HepG2 (cell line): Measurements from ENCODE around the gene NHP2. TPM values are rescaled to one million over a fixed set of nuclear protein-coding genes. Genes with fewer than 3 reads are reported as not detected.
A peak's percentile ranks its signal among the peaks of the same experiment; 100 is the strongest.
"Not testable (repeated sequence)": the region's sequence is repeated elsewhere in the genome, so short reads cannot be mapped to it uniquely, and the experiment has no call there.

ENCODE experiments used
- ATAC-seq: fragments of 200-7000 bp; cut with Tn5 transposase; 3 replicates; pipeline ENCODE4 v1.9.1; 2020; ENCODE audit warnings: mild to moderate bottlenecking, moderate library complexity
- BruUV-seq: library from RNA; stranded (reverse); fragments of 400-500 nt; replicated peaks from 2 replicates; lab custom pipeline; 2021; lab: Mats Ljungman, UMichigan
- CTCF ChIA-PET: fragments of 300-600 bp; formaldehyde crosslinking; extraction: SDS; loops from one replicate; lab custom pipeline; 2021; ENCODE audit warnings: low total read pairs, inconsistent platforms, low intra/inter-chr PET ratio; lab: Yijun Ruan, JAX
- POLR2A ChIA-PET: fragments of 350-600 bp; sonication (Branson Sonifier 250); formaldehyde crosslinking; loops from one replicate; lab custom pipeline; 2020; ENCODE audit warnings: antibody characterized with exemption, inconsistent platforms; lab: Yijun Ruan, JAX
- DNase-seq: peaks from one replicate; pipeline ENCODE4 v3.0.0-alpha.2; 2015; ENCODE audit warnings: low spot score
- FAIRE-seq: peaks from 3 replicates; lab custom pipeline; 2011; peaks lifted over from hg19 to GRCh38; lab: Jason Lieb, UNC
- H2AFZ ChIP-seq: one replicate; pipeline ENCODE4 v1.6.1; 2011; ENCODE audit warnings: low read length, inconsistent platforms
- H3K27ac ChIP-seq: fragments of 300-600 bp; 3 replicates; pipeline ENCODE4 v1.8.0; 2011; ENCODE audit warnings: mixed run types, mild to moderate bottlenecking, mixed read lengths, low read length, inconsistent platforms; ENCODE audit not compliant: insufficient read depth; ENCODE audit errors: extremely low read length
- H3K27me3 ChIP-seq, 2 experiments: fragments of 200-600 bp in 1 of 2; 2 replicates in 1 of 2; 3 replicates in 1 of 2; pipeline versions ENCODE4 v1.6.0 to v1.8.0; 2011; ENCODE audit warnings: low read length in 2 of 2, mild to moderate bottlenecking in 2 of 2, moderate library complexity in 2 of 2, inconsistent platforms in 1 of 2; ENCODE audit not compliant: insufficient read depth in 2 of 2, control insufficient read depth in 1 of 2
- H3K36me3 ChIP-seq, 2 experiments: fragments of 200-600 bp in 1 of 2; replicated peaks in 1 of 2; 2 replicates in 1 of 2; 3 replicates in 1 of 2; pipeline versions ENCODE4 v1.5.1 to v1.8.0; 2011; ENCODE audit warnings: low read length in 2 of 2, inconsistent platforms in 1 of 2; ENCODE audit not compliant: insufficient read depth in 2 of 2, control insufficient read depth in 1 of 2
- H3K4me1 ChIP-seq: 2 replicates; pipeline ENCODE4 v1.5.1; 2012; ENCODE audit warnings: low read length, inconsistent platforms; ENCODE audit not compliant: insufficient read depth
- H3K4me2 ChIP-seq: 2 replicates; pipeline ENCODE4 v1.6.0; 2011; ENCODE audit warnings: low read depth, low read length, inconsistent platforms
- H3K4me3 ChIP-seq, 3 experiments: fragments of 200-600 bp in 1 of 3; sonication (generic), shearing (Covaris generic) in 1 of 3; replicated peaks in 1 of 3; 2 replicates each; pipeline ENCODE4 v1.5.1; 2011 to 2016; ENCODE audit warnings: low read length in 3 of 3, inconsistent platforms in 2 of 3, low read depth in 2 of 3, mild to moderate bottlenecking in 2 of 3, control low read depth in 1 of 3, mixed read lengths in 1 of 3; ENCODE audit not compliant: insufficient read depth in 1 of 3
- H3K79me2 ChIP-seq: one replicate; pipeline ENCODE4 v1.6.1; 2011; ENCODE audit warnings: low read length, inconsistent platforms; ENCODE audit not compliant: insufficient read depth
- H3K9ac ChIP-seq: 2 replicates; pipeline ENCODE4 v1.6.0; 2011; ENCODE audit warnings: mild to moderate bottlenecking, low read depth, low read length, inconsistent platforms; ENCODE audit not compliant: insufficient read depth
- H3K9me3 ChIP-seq: 2 replicates; pipeline ENCODE4 v1.5.1; 2012; ENCODE audit warnings: mild to moderate bottlenecking, low read length
- H4K20me1 ChIP-seq: 2 replicates; pipeline ENCODE4 v1.6.0; 2011; ENCODE audit warnings: inconsistent platforms, mild to moderate bottlenecking, low read length, moderate library complexity; ENCODE audit not compliant: insufficient read depth
- BATF2 ChIP-seq: sonication (generic); formaldehyde crosslinking; IDR thresholded peaks from 2 replicates; pipeline ENCODE4 v1.8.0; 2022; ENCODE audit warnings: mild to moderate bottlenecking, missing genetic modification reagents, moderate library complexity
- BHLHE40 ChIP-seq: IDR thresholded peaks from 2 replicates; pipeline ENCODE4 v1.6.1; 2011; ENCODE audit warnings: low read length, improper control_type of control experiment
- GZF1 ChIP-seq: sonication (generic); formaldehyde crosslinking; IDR thresholded peaks from 2 replicates; pipeline ENCODE4 v1.5.1; 2020; ENCODE audit warnings: mild to moderate bottlenecking, missing genetic modification reagents
- RORA ChIP-seq: sonication (generic); formaldehyde crosslinking; IDR thresholded peaks from 2 replicates; pipeline ENCODE4 v1.5.0; 2020; ENCODE audit warnings: mild to moderate bottlenecking, missing genetic modification reagents, moderate library complexity
- SP5 ChIP-seq: IDR thresholded peaks from 2 replicates; pipeline ENCODE4 v1.6.1; 2016; ENCODE audit warnings: low read depth, borderline replicate concordance
- WGBS: methylation state at CpG from one replicate; pipeline ENCODE4 v1.1.6; 2017; ENCODE audit warnings: low lambda C conversion rate; 5-methylcytosine and 5-hydroxymethylcytosine counted together
- in situ Hi-C: cut with HindIII; loops from 2 replicates; pipeline ENCODE4 v1.10.0; 2017; ENCODE audit warnings: low pct_unique_long_range_greater_than_20kb; ENCODE audit not compliant: extremely low pct_ligation_motif_present
- intact Hi-C: fragments of 100-400 bp; cut with micrococcal nuclease; formaldehyde crosslinking; loops from one replicate; pipeline ENCODE4 v1.10.0; 2022; ENCODE audit not compliant: unreplicated experiment
- polyA plus RNA-seq, 8 experiments: library from polyadenylated mRNA; depleted of rRNA in 3 of 8; stranded (reverse) in 7 of 8; unstranded in 1 of 8; fragments of >200 nt; fragmentation: Illumina TruSeq in 4 of 8; extraction: Trizol in 4 of 8; gene quantifications; 2 replicates each; pipeline versions ENCODE4 v1.2.1 to v1.2.3, GENCODE V29; 2011 to 2016; ENCODE audit warnings: low read depth in 4 of 8, missing spikeins in 1 of 8, mixed read lengths in 1 of 8; ENCODE audit not compliant: insufficient read depth in 1 of 8
- total RNA-seq, 5 experiments: library from RNA; depleted of rRNA; stranded (reverse); fragments of >200 nt; fragmentation: Illumina TruSeq; extraction: Trizol; gene quantifications; 2 replicates each; pipeline ENCODE4 v1.2.3, GENCODE V29; 2016; ENCODE audit warnings: low read depth in 1 of 5

Gene NHP2
- total and polyA plus RNA-seq, 2 of the 13 experiments (the other 11 are each of a cell fraction or from before 2014, with no cell fraction given) = 56.2 to 96.1 TPM

GRCh38 chr5:178130234-178130575 is 23.5 kb downstream of the NHP2 start:
- WGBS = 0% methylated on average over 8 of the region's 11 CpGs
- intact Hi-C loops, H3K79me2 ChIP-seq, H3K9me3 ChIP-seq, H3K27me3 ChIP-seq, CTCF ChIA-PET, H3K36me3 ChIP-seq, ATAC-seq, in situ Hi-C loops, H4K20me1 ChIP-seq, DNase-seq: not testable (repeated sequence)
- H3K4me3 ChIP-seq = peak overlapping the region; percentile 84 to 97 (median 93)
- FAIRE-seq = peak; percentile 4
- H3K4me2 ChIP-seq = peak overlapping the region; percentile 79
- peaks cover 17% of the 10 kb centered on the region; the same call in 1 of the 2 replicates for H3K4me1 ChIP-seq
- peak overlapping the region; percentile 89 for H3K27ac ChIP-seq
- peak overlapping the region; percentile 49 for H2AFZ ChIP-seq
- peak overlapping the region; percentile 87 for H3K9ac ChIP-seq
- BruUV-seq = TSS peak; percentile 89
- POLR2A ChIA-PET = interaction anchor here (1.1 kb wide), 1 partner anchor 9 kb away, joined by 4 read pairs; no protein-coding TSS in a partner anchor
- TF ChIP-seq SP5 (CRISPR knock-in tag) (0 out of 2 replicates have a peak, but pooled peaks have one; percentile 18), BATF2 (CRISPR knock-in tag) (0 out of 2 replicates have a peak, but pooled peaks have one; percentile 11), RORA (CRISPR knock-in tag) (0 out of 2 replicates have a peak, but pooled peaks have one; percentile 16)

- POLR2A ChIA-PET = interaction anchor here (1.1 kb wide), 1 partner anchor 8 kb away, joined by 4 read pairs; no protein-coding TSS in a partner anchor
- H2AFZ ChIP-seq = no peak overlapping the region
- no TSS peak for BruUV-seq
- TF ChIP-seq BHLHE40 = no peak
- no peak for TF ChIP-seq GZF1 (CRISPR knock-in tag)
- ATAC-seq (no peak), FAIRE-seq (no peak), DNase-seq (no peak)
- H3K9ac ChIP-seq = no peak overlapping the region
- 88% methylated on average over 9 of the region's 9 CpGs for WGBS
- H3K36me3 ChIP-seq = 0 out of 5 replicates have a peak, but pooled peaks cover 0 to 3% of the 10 kb centered on the region in 2 experiments
- H3K4me3 ChIP-seq = no peak overlapping the region
- H3K27me3 ChIP-seq = peaks cover 0 to 12% of the 10 kb centered on the region in 2 experiments; a peak in 1 of 5 replicates
- intact Hi-C loops = no loop called here
- H3K79me2 ChIP-seq = peaks cover 9% of the 10 kb centered on the region
- H3K9me3 ChIP-seq = no peaks in the 10 kb centered on the region
- no peak overlapping the region for H3K4me2 ChIP-seq
- in situ Hi-C loops = no loop called here
- peaks cover 17% of the 10 kb centered on the region; the same call in 1 of the 2 replicates for H3K4me1 ChIP-seq
- CTCF ChIA-PET = no interaction called here
- H4K20me1 ChIP-seq = no peaks in the 10 kb centered on the region
- H3K27ac ChIP-seq = no peak overlapping the region
These were observed 24.4 kb downstream of the NHP2 start for GRCh38 chr5:178129296-178129695.

GRCh38 chr5:178127300-178128009 is 26.2 kb downstream of the NHP2 start:
- H3K4me2 ChIP-seq, H3K9me3 ChIP-seq, H3K27ac ChIP-seq, in situ Hi-C loops, DNase-seq, H4K20me1 ChIP-seq, FAIRE-seq, POLR2A ChIA-PET, CTCF ChIA-PET, intact Hi-C loops, H3K36me3 ChIP-seq, ATAC-seq, H3K4me3 ChIP-seq, H3K79me2 ChIP-seq, H3K9ac ChIP-seq, H2AFZ ChIP-seq, BruUV-seq: not testable (repeated sequence)
- 67% methylated on average over 13 of the region's 14 CpGs for WGBS
- peaks cover 6 to 21% of the 10 kb centered on the region in 2 experiments; a peak in 3 of 5 replicates for H3K27me3 ChIP-seq
- peaks cover 17% of the 10 kb centered on the region; the same call in 1 of the 2 replicates for H3K4me1 ChIP-seq
